Peyer's patch (tissue), 4 donors: ENCODE data around the gene TFCP2. TPM values are rescaled to one million over a fixed set of nuclear protein-coding genes. Genes with fewer than 3 reads are reported as not detected.

Experiments used
- DNase-seq, 3 donors: peaks; one replicate each; pipeline ENCODE4 v3.0.0-alpha.2; 2017 to 2019
- H3K27ac ChIP-seq, 4 donors: fragments of 200-600 bp; sonication (generic); one replicate each; pipeline ENCODE4 v1.5.1; 2016 to 2019
- H3K27me3 ChIP-seq, 2 donors: fragments of 200-600 bp; sonication (generic); one replicate each; pipeline ENCODE4 v1.5.1; 2019
- H3K36me3 ChIP-seq, 3 donors: fragments of 200-600 bp; sonication (generic); one replicate each; pipeline ENCODE4 v1.5.1; 2016 to 2019
- H3K4me1 ChIP-seq, 4 donors: fragments of 200-600 bp; sonication (generic); one replicate each; pipeline ENCODE4 v1.5.1; 2016 to 2019
- H3K4me3 ChIP-seq, 4 donors: fragments of 200-600 bp; sonication (generic); 1 replicate in 3 of 4; 2 replicates in 1 of 4; pipeline ENCODE4 v1.5.1; 2016 to 2019; ENCODE audit warnings: mild to moderate bottlenecking in 1 of 4
- H3K9me3 ChIP-seq, 4 donors: fragments of 200-600 bp; sonication (generic); one replicate each; pipeline ENCODE4 v1.5.1; 2016 to 2019; ENCODE audit warnings: mild to moderate bottlenecking in 1 of 4
- CTCF ChIP-seq, 6 experiments: fragments of 450-650 bp in 4 of 6; fragments of 200-600 bp in 2 of 6; sonication (generic) in 1 of 6; IDR thresholded peaks; one replicate each; pipeline ENCODE4 v1.5.1; 2017 to 2019; ENCODE audit warnings: antibody characterized with exemption in 6 of 6, mild to moderate bottlenecking in 3 of 6, moderate library complexity in 1 of 6
- POLR2A ChIP-seq, 2 donors: fragments of 450-650 bp; IDR thresholded peaks; one replicate each; pipeline ENCODE4 v1.5.1; 2017; ENCODE audit warnings: antibody characterized with exemption in 2 of 2, mild to moderate bottlenecking in 2 of 2, moderate library complexity in 2 of 2
- total RNA-seq, 4 donors: library from RNA; depleted of rRNA; stranded (reverse); fragments of >200 nt; gene quantifications; one replicate each; pipeline ENCODE4 v1.1.0, GENCODE V29; 2016

The TFCP2 gene
- total RNA-seq, 4 donors from 2014 or later = 14.9 to 35.5 (median 19.4) TPM

- Histone ChIP-seq H3K9me3 (no peaks in the 10 kb centered on the region), H3K4me1 (no peaks in the 10 kb centered on the region), H3K36me3 (peaks cover 0 to 53% (median 0%) of the 10 kb centered on the region in 3 donors), H3K27me3 (no peaks in the 10 kb centered on the region), H3K4me3 (no peak overlapping the region), H3K27ac (no peak overlapping the region)
- DNase-seq = no peak
- no peak for TF ChIP-seq CTCF (IDR thresholded peaks at IDR 0.05)
- no peak for TF ChIP-seq POLR2A (IDR thresholded peaks at IDR 0.05)
These were observed 57.4 kb downstream of the TFCP2 start for GRCh38 chr12:51115533-51115932.

- peaks cover 0 to 89% (median 0%) of the 10 kb centered on the region in 3 donors for H3K36me3 ChIP-seq
These were observed 64.8 kb downstream of the TFCP2 start for GRCh38 chr12:51108136-51108535.

GRCh38 chr12:51103977-51104376, 69.0 kb downstream of the TFCP2 start:
- no peak overlapping the region for H3K27ac ChIP-seq
- no peak for DNase-seq
- no peaks in the 10 kb centered on the region for H3K27me3 ChIP-seq
- H3K4me1 ChIP-seq = no peaks in the 10 kb centered on the region
- no peaks in the 10 kb centered on the region for H3K9me3 ChIP-seq
- H3K36me3 ChIP-seq = peaks cover 0 to 90% (median 0%) of the 10 kb centered on the region in 3 donors
- TF ChIP-seq POLR2A (IDR thresholded peaks at IDR 0.05) (no peak), CTCF (IDR thresholded peaks at IDR 0.05) (no peak)
- no peak overlapping the region for H3K4me3 ChIP-seq

More at GRCh38 chr12:51108136-51108535, 64.8 kb downstream of the TFCP2 start:
- no peaks in the 10 kb centered on the region for H3K9me3 ChIP-seq
- H3K4me1 ChIP-seq = no peaks in the 10 kb centered on the region
- no peak for DNase-seq
- no peaks in the 10 kb centered on the region for H3K27me3 ChIP-seq
- H3K27ac ChIP-seq = no peak overlapping the region
- no peak overlapping the region for H3K4me3 ChIP-seq
- TF ChIP-seq POLR2A (IDR thresholded peaks at IDR 0.05) (no peak), CTCF (IDR thresholded peaks at IDR 0.05) (no peak)

GRCh38 chr12:51098611-51099010, 74.3 kb downstream of the TFCP2 start:
- peaks cover 0 to 98% (median 0%) of the 10 kb centered on the region in 3 donors for H3K36me3 ChIP-seq
- H3K4me1 ChIP-seq = no peaks in the 10 kb centered on the region
- no peak for DNase-seq
- TF ChIP-seq CTCF (IDR thresholded peaks at IDR 0.05) (no peak), POLR2A (IDR thresholded peaks at IDR 0.05) (no peak)
- H3K4me3 ChIP-seq = no peak overlapping the region
- no peaks in the 10 kb centered on the region for H3K27me3 ChIP-seq
- no peak overlapping the region for H3K27ac ChIP-seq
- no peaks in the 10 kb centered on the region for H3K9me3 ChIP-seq

- peaks cover 0 to 21% (median 0%) of the 10 kb centered on the region in 3 donors for H3K36me3 ChIP-seq
These were observed 82.2 kb downstream of the TFCP2 start for GRCh38 chr12:51090705-51091229.

More at GRCh38 chr12:51090705-51091229, 82.2 kb downstream of the TFCP2 start:
- no peak overlapping the region for H3K4me3 ChIP-seq
- no peak for DNase-seq
- H3K27me3 ChIP-seq = no peaks in the 10 kb centered on the region
- TF ChIP-seq POLR2A (IDR thresholded peaks at IDR 0.05) (no peak), CTCF (IDR thresholded peaks at IDR 0.05) (no peak)
- no peak overlapping the region for H3K27ac ChIP-seq
- H3K4me1 ChIP-seq = no peaks in the 10 kb centered on the region
- H3K9me3 ChIP-seq = no peaks in the 10 kb centered on the region
